BE2C (cell line): ENCODE measurements around the gene TBC1D2B.
"Not testable (repeated sequence)": the region's sequence is repeated elsewhere in the genome, so short reads cannot be mapped to it uniquely, and the experiment has no call there.

Source experiments
- DNase-seq: peaks from one replicate; pipeline ENCODE4 v3.0.0-alpha.2; 2020
- H3K27me3 ChIP-seq: fragments of 250-450 bp; sonication (Bioruptor Pico); 2 replicates; pipeline ENCODE4 v1.5.1; 2020; ENCODE audit warnings: mild to moderate bottlenecking
- H3K36me3 ChIP-seq: fragments of 250-450 bp; sonication (Bioruptor Pico); 2 replicates; pipeline ENCODE4 v1.5.1; 2020; ENCODE audit warnings: mild to moderate bottlenecking
- H3K4me1 ChIP-seq: fragments of 250-450 bp; sonication (Bioruptor Pico); 2 replicates; pipeline ENCODE4 v1.5.1; 2020
- H3K4me3 ChIP-seq: 2 replicates; pipeline ENCODE4 v1.5.1; 2011; ENCODE audit warnings: low read depth, low read length
- H3K9me3 ChIP-seq: fragments of 250-450 bp; sonication (Bioruptor Pico); 2 replicates; pipeline ENCODE4 v1.5.1; 2020
- TF ChIP-seq, protein P1 (sequence below): IDR thresholded peaks from 2 replicates; pipeline ENCODE4 v1.5.1; 2012; ENCODE audit warnings: mild to moderate bottlenecking, low read depth, low read length

The TBC1D2B gene

DNA sequence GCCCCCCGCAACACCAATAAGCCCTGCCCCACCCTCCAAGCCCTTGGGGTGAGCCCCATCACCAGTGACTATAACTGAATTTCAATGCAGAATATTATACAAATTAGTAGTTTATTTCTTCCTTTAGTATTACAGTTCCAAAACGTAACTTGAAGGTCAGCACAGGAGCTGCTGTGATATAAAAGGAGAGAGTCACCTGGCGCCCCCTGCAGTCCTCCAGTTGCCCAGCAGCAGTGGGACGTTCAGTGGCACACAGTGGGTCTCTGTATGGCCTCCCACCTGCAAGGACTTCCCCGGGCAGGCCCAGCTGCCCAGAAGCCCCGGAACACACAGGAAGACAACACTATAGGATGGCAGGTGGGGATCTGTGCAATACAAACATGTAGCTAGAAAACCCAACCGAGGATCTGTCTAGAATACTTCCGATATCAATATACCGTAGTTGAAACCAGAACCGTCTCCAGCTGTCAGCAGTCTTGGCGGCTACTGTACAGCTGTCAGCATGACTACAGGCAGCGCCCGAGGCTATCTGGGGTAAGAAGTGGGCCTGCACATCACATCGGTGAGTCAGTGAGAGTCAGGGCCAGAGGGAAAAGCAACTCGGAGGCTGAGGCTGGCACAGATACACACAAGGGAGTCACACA, 82.5 kb downstream of the TBC1D2B start:
- not testable (repeated sequence) for H3K36me3 ChIP-seq, H3K27me3 ChIP-seq, H3K4me3 ChIP-seq, H3K9me3 ChIP-seq
- H3K4me1 ChIP-seq, result peaks cover 71% of the 10 kb centered on the region
- DNase-seq, result peak; percentile 91
- TF ChIP-seq, protein P1, sequence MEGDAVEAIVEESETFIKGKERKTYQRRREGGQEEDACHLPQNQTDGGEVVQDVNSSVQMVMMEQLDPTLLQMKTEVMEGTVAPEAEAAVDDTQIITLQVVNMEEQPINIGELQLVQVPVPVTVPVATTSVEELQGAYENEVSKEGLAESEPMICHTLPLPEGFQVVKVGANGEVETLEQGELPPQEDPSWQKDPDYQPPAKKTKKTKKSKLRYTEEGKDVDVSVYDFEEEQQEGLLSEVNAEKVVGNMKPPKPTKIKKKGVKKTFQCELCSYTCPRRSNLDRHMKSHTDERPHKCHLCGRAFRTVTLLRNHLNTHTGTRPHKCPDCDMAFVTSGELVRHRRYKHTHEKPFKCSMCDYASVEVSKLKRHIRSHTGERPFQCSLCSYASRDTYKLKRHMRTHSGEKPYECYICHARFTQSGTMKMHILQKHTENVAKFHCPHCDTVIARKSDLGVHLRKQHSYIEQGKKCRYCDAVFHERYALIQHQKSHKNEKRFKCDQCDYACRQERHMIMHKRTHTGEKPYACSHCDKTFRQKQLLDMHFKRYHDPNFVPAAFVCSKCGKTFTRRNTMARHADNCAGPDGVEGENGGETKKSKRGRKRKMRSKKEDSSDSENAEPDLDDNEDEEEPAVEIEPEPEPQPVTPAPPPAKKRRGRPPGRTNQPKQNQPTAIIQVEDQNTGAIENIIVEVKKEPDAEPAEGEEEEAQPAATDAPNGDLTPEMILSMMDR, result peak; percentile 45

GRCh38 chr15:77993970-77994693, 83.4 kb downstream of the TBC1D2B start:
- not testable (repeated sequence) for H3K27me3 ChIP-seq, H3K9me3 ChIP-seq, H3K4me3 ChIP-seq, H3K36me3 ChIP-seq
- TF ChIP-seq, protein P1, result peak; percentile 17; the same call in 1 of the 2 replicates
- peaks cover 64% of the 10 kb centered on the region for H3K4me1 ChIP-seq
- DNase-seq, result peak; percentile 99

- no peak for DNase-seq
- Histone ChIP-seq H3K4me1 (peaks cover 66% of the 10 kb centered on the region), H3K9me3 (no peaks in the 10 kb centered on the region), H3K27me3 (no peaks in the 10 kb centered on the region), H3K36me3 (no peaks in the 10 kb centered on the region; the same call in 1 of the 2 replicates), H3K4me3 (no peak overlapping the region)
- TF ChIP-seq, protein P1, result no peak
Measured at GRCh38 chr15:77993374-77993911, 84.1 kb downstream of the TBC1D2B start.

DNA sequence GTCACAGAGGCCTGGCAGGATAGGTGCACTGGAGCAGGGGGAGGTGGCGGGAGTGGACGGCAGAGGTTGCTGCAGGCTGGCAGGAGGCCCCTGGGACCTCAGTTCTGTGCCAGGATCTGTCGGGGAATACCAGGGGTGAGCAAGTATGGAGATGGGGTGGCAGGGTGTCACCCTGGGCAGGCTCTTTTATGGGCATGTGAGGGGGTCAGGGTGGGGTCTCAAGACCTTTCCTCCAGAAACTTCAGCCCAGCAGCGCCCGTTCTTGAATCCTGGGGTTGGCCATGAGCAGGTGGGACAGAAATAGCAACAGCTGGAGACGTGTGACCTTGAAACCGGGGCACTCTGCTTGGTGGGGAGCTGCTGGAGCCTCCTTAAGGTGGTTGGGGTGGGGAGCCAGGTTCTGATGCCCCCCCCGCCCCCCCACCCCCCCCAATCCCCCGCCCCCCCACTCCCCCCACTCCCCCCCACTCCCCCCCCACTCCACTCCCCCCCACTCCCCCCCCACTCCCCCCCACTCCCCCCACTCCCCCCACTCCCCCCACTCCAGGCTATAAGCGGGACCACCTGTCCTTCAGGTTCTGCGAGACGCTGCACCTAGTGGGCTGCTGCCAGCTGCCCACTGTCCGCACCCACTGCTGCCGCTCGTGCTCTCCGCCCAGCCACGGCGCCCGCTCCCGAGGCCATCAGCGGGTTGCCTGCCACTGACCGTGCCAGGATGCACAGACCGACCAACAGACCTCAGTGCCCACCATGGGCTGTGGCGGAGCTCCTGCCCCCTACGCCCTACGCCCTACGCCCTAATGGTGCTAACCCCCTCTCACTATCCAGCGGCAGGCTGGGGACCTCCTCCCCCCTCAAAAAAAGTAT, 84.9 kb downstream of the TBC1D2B start:
- H3K27me3 ChIP-seq, result no peaks in the 10 kb centered on the region
- TF ChIP-seq, protein P1, result no peak
- no peak overlapping the region for H3K4me3 ChIP-seq
- H3K36me3 ChIP-seq, result no peaks in the 10 kb centered on the region
- DNase-seq, result no peak
- peaks cover 62% of the 10 kb centered on the region for H3K4me1 ChIP-seq
- H3K9me3 ChIP-seq, result no peaks in the 10 kb centered on the region

- not testable (repeated sequence) for H3K4me3 ChIP-seq, H3K36me3 ChIP-seq, H3K27me3 ChIP-seq, H3K9me3 ChIP-seq
- peak; percentile 80 for DNase-seq
- peaks cover 53% of the 10 kb centered on the region for H3K4me1 ChIP-seq
Measured at GRCh38 chr15:77991658-77992201, 85.8 kb downstream of the TBC1D2B start.

GRCh38 chr15:77991029-77991406, 86.5 kb downstream of the TBC1D2B start:
- Histone ChIP-seq H3K9me3 (no peaks in the 10 kb centered on the region), H3K4me1 (peaks cover 49% of the 10 kb centered on the region), H3K36me3 (no peaks in the 10 kb centered on the region), H3K4me3 (no peak overlapping the region), H3K27me3 (no peaks in the 10 kb centered on the region)
- DNase-seq, result no peak
- TF ChIP-seq, protein P1, result no peak
